H1 (cell line): ENCODE measurements around the gene MGARP. TPM values are rescaled to one million over a fixed set of nuclear protein-coding genes. Genes with fewer than 3 reads are reported as not detected.

Experiments used
- SIRT6 ChIP-seq: IDR thresholded peaks from one replicate; pipeline ENCODE4 v1.7.1; 2012; ENCODE audit warnings: low read length, inconsistent platforms
- polyA plus RNA-seq, 7 experiments: library from polyadenylated mRNA; depleted of rRNA in 3 of 7; stranded (reverse) in 5 of 7; unstranded in 2 of 7; fragments of >200 nt in 5 of 7; fragments of 200-250 nt in 2 of 7; gene quantifications; 1 replicate in 5 of 7; 2 replicates in 1 of 7; 4 replicates in 1 of 7; pipeline versions ENCODE4 v1.2.1 to v1.2.3, GENCODE V29; 2011 to 2013; ENCODE audit warnings: missing spikeins in 2 of 7, mixed read lengths in 2 of 7
- total RNA-seq: library from RNA; stranded (reverse); fragmentation: NEBNext Ultra II Directional; extraction: Animal tissue kit (Norgen Biotek cat#: 25700); gene quantifications from 2 replicates; pipeline ENCODE4 v1.2.1, GENCODE V29; 2021

MGARP gene
- total and polyA plus RNA-seq, 2 of the 8 experiments (the other 6 are each of a cell fraction or from before 2014, with no cell fraction given): 2.8 to 4.5 TPM

GRCh38 chr4:139273835-139274234, 6.2 kb downstream of the MGARP start (continued):
- TF ChIP-seq SIRT6: no peak
